Natural killer cell (primary cell): ENCODE measurements around the gene AOC1. TPM values are rescaled to one million over a fixed set of nuclear protein-coding genes. Genes with fewer than 3 reads are reported as not detected.
"Not testable (repeated sequence)": the region's sequence is repeated elsewhere in the genome, so short reads cannot be mapped to it uniquely, and the experiment has no call there.

Source experiments
- ATAC-seq, 3 donors: fragments of 150-1000 bp in 2 of 3; fragments of 200-7000 bp in 1 of 3; cut with Tn5 transposase; 1 replicate in 1 of 3; 2 replicates in 2 of 3; pipeline ENCODE4 v1.10.0; 2021; ENCODE audit warnings: mild to moderate bottlenecking in 2 of 3, moderate library complexity in 2 of 3
- DNase-seq, 2 donors: peaks; one replicate each; pipeline versions ENCODE4 v3.0.0 to v3.0.0-alpha.2; 2013 to 2021; ENCODE audit warnings: mixed read lengths in 1 of 2
- H3K27ac ChIP-seq: one replicate; pipeline ENCODE4 v1.5.1; 2013; ENCODE audit warnings: mild to moderate bottlenecking, low read length
- H3K27me3 ChIP-seq: one replicate; pipeline ENCODE4 v1.6.1; 2013; ENCODE audit warnings: low read length; ENCODE audit not compliant: control insufficient read depth, insufficient read depth
- H3K36me3 ChIP-seq: one replicate; pipeline ENCODE4 v1.6.1; 2013; ENCODE audit warnings: low read length; ENCODE audit not compliant: control insufficient read depth, insufficient read depth
- H3K4me1 ChIP-seq: one replicate; pipeline ENCODE4 v1.6.1; 2013; ENCODE audit warnings: low read length; ENCODE audit not compliant: control insufficient read depth, insufficient read depth
- H3K4me3 ChIP-seq: one replicate; pipeline ENCODE4 v1.5.1; 2013; ENCODE audit warnings: low read length
- H3K9me3 ChIP-seq: one replicate; pipeline ENCODE4 v1.6.1; 2013; ENCODE audit warnings: low read length; ENCODE audit not compliant: control insufficient read depth, insufficient read depth
- H3K27ac Mint-ChIP-seq, 2 donors: one replicate each; pipeline ENCODE4 v1.8.0; 2022; ENCODE audit warnings: mild to moderate bottlenecking in 2 of 2, mixed read lengths in 2 of 2, moderate library complexity in 1 of 2
- H3K27me3 Mint-ChIP-seq, 2 donors: one replicate each; pipeline ENCODE4 v1.8.0; 2022; ENCODE audit warnings: low read depth in 2 of 2, mixed read lengths in 2 of 2
- H3K36me3 Mint-ChIP-seq: one replicate; pipeline ENCODE4 v1.8.0; 2022; ENCODE audit warnings: mixed read lengths
- H3K4me1 Mint-ChIP-seq, 2 donors: one replicate each; pipeline ENCODE4 v1.8.0; 2022; ENCODE audit warnings: mixed read lengths in 2 of 2
- H3K4me3 Mint-ChIP-seq: one replicate; pipeline ENCODE4 v1.8.0; 2022; ENCODE audit warnings: mild to moderate bottlenecking, moderate library complexity, mixed read lengths
- H3K9me3 Mint-ChIP-seq, 2 donors: one replicate each; pipeline ENCODE4 v1.8.0; 2022; ENCODE audit warnings: mixed read lengths in 2 of 2
- CTCF ChIP-seq: fragments of 200-600 bp; IDR thresholded peaks from one replicate; pipeline ENCODE4 v1.8.0; 2022; ENCODE audit warnings: antibody characterized with exemption
- WGBS: methylation state at CpG from one replicate; pipeline ENCODE4 v1.1.7; 2013; ENCODE audit warnings: missing lambda C conversion rate; ENCODE audit not compliant: insufficient coverage; 5-methylcytosine and 5-hydroxymethylcytosine counted together
- intact Hi-C: fragments of 100-400 bp; cut with micrococcal nuclease; formaldehyde crosslinking; loops from one replicate; pipeline ENCODE4 v1.14.2; 2022
- total RNA-seq, 4 donors: library from RNA; stranded (reverse); fragments of 120-200 nt in 1 of 4; gene quantifications; one replicate each; pipeline versions ENCODE4 v1.2.3 to v1.2.4, GENCODE V29; 2013 to 2022

AOC1 gene
- total RNA-seq, 3 donors from 2014 or later (not counting 1 experiment from before 2014, with no cell fraction given) = not detected

GRCh38 chr7:150909200-150909995 lies 57.1 kb downstream of the AOC1 start:
- H3K4me3 Mint-ChIP-seq = peak overlapping the region; percentile 69
- Histone ChIP-seq H3K27me3 (peaks cover 14% of the 10 kb centered on the region), H3K27ac (no peak overlapping the region), H3K36me3 (no peaks in the 10 kb centered on the region), H3K4me3 (no peak overlapping the region), H3K9me3 (no peaks in the 10 kb centered on the region), H3K4me1 (peaks cover 17% of the 10 kb centered on the region)
- peaks cover 35 to 39% of the 10 kb centered on the region in 2 donors for H3K27me3 Mint-ChIP-seq
- H3K4me1 Mint-ChIP-seq = peaks cover 10 to 11% of the 10 kb centered on the region in 2 donors
- TF ChIP-seq CTCF = no peak
- no peaks in the 10 kb centered on the region for H3K36me3 Mint-ChIP-seq
- peak overlapping the region; percentile 69 to 75 for H3K27ac Mint-ChIP-seq
- intact Hi-C loops = no loop called here
- 31% methylated on average over 7 of the region's 8 CpGs for WGBS
- H3K9me3 Mint-ChIP-seq = peaks cover 0 to 3% of the 10 kb centered on the region in 2 donors
- DNase-seq (peak in 1 of 2 donors; percentile 74), ATAC-seq (peak; percentile 78 to 97 (median 88))

- Histone ChIP-seq H3K4me1 (peaks cover 17% of the 10 kb centered on the region), H3K27me3 (peaks cover 11% of the 10 kb centered on the region)
- intact Hi-C loops, H3K9me3 ChIP-seq, DNase-seq, ATAC-seq, H3K4me3 ChIP-seq, H3K27ac Mint-ChIP-seq, H3K27ac ChIP-seq, H3K36me3 Mint-ChIP-seq, H3K4me3 Mint-ChIP-seq, H3K36me3 ChIP-seq, H3K9me3 Mint-ChIP-seq: not testable (repeated sequence)
- WGBS = 63% methylated on average over 5 of the region's 8 CpGs
- peaks cover 29 to 40% of the 10 kb centered on the region in 2 donors for H3K27me3 Mint-ChIP-seq
- peaks cover 10 to 11% of the 10 kb centered on the region in 2 donors for H3K4me1 Mint-ChIP-seq
Observed at GRCh38 chr7:150910305-150910995, 58.1 kb downstream of the AOC1 start.

GRCh38 chr7:150910996-150911422 lies 58.7 kb downstream of the AOC1 start:
- peaks cover 29 to 40% of the 10 kb centered on the region in 2 donors for H3K27me3 Mint-ChIP-seq
- H3K4me3 Mint-ChIP-seq = no peak overlapping the region
- Histone ChIP-seq H3K9me3 (no peaks in the 10 kb centered on the region), H3K27ac (no peak overlapping the region), H3K4me3 (no peak overlapping the region), H3K27me3 (peaks cover 9% of the 10 kb centered on the region), H3K36me3 (no peaks in the 10 kb centered on the region), H3K4me1 (peaks cover 17% of the 10 kb centered on the region)
- no peak overlapping the region for H3K27ac Mint-ChIP-seq
- no peaks in the 10 kb centered on the region for H3K36me3 Mint-ChIP-seq
- TF ChIP-seq CTCF = no peak
- DNase-seq (no peak), ATAC-seq (no peak)
- intact Hi-C loops = no loop called here
- peaks cover 10 to 11% of the 10 kb centered on the region in 2 donors for H3K4me1 Mint-ChIP-seq
- peaks cover 0 to 3% of the 10 kb centered on the region in 2 donors for H3K9me3 Mint-ChIP-seq
- WGBS = 45% methylated on average over 12 of the region's 12 CpGs

Other genes starting within 250 kb of the AOC1 start
- gene GIMAP6, start 220.1 kb upstream of the AOC1 start, total RNA-seq = 100 to 1,000 TPM in 1 of 3 donors, 10 to 100 TPM in 2; 39.7 to 100 (median 51.9) TPM
- 10 to 100 TPM; 47.5 to 77.5 (median 61.0) TPM for gene GIMAP2, start 166.8 kb upstream of the AOC1 start, total RNA-seq
- gene GIMAP1, start 135.9 kb upstream of the AOC1 start, total RNA-seq = 10 to 100 TPM; 11.1 to 23.9 (median 13.3) TPM
- gene GIMAP5, start 115.1 kb upstream of the AOC1 start, total RNA-seq = 10 to 100 TPM; 29.2 to 64.1 (median 35.3) TPM
- 1 to 10 TPM in 1 of 3 donors, not detected in 2; 4.0 TPM for gene TMEM176B, start 52.2 kb upstream of the AOC1 start, total RNA-seq
- 1 to 10 TPM in 1 of 3 donors, not detected in 2; 2.0 TPM for gene TMEM176A, start 51.7 kb upstream of the AOC1 start, total RNA-seq
- gene KCNH2, start 125.8 kb downstream of the AOC1 start, total RNA-seq = under 1 TPM in 2 of 3 donors, not detected in 1; 0.39 to 0.60 TPM
- gene NOS3, start 138.5 kb downstream of the AOC1 start, total RNA-seq = 1 to 10 TPM; 2.6 to 5.9 (median 3.8) TPM
- 1 to 10 TPM; 4.4 to 4.6 (median 4.5) TPM for gene ATG9B, start 172.0 kb downstream of the AOC1 start, total RNA-seq
- gene ABCB8, start 175.9 kb downstream of the AOC1 start, total RNA-seq = 10 to 100 TPM; 50.6 to 60.5 (median 53.7) TPM
- gene ASIC3, start 196.0 kb downstream of the AOC1 start, total RNA-seq = 1 to 10 TPM; 5.7 to 7.9 (median 5.9) TPM
- 1 to 10 TPM; 6.2 to 8.0 (median 6.6) TPM for gene CDK5, start 205.4 kb downstream of the AOC1 start, total RNA-seq
- gene SLC4A2, start 207.1 kb downstream of the AOC1 start, total RNA-seq = 10 to 100 TPM; 60.4 to 87.3 (median 66.1) TPM
- gene FASTK, start 228.3 kb downstream of the AOC1 start, total RNA-seq = 10 to 100 TPM; 72.8 to 89.4 (median 85.2) TPM
- gene TMUB1, start 231.0 kb downstream of the AOC1 start, total RNA-seq = 10 to 100 TPM; 44.1 to 49.8 (median 47.3) TPM
- 10 to 100 TPM; 27.7 to 46.9 (median 42.8) TPM for gene AGAP3, start 234.0 kb downstream of the AOC1 start, total RNA-seq